Measurements from ENCODE around the gene PCDHGA7.
"Not testable (repeated sequence)": the region's sequence is repeated elsewhere in the genome, so short reads cannot be mapped to it uniquely, and the experiment has no call there.

The PCDHGA7 gene

GRCh38 chr5:141382469-141383294 is at the start of gene PCDHGA7:
Gene PCDHGA7, plus strand, starts transcription at chr5:141382742. Its CDS starts 158 bp downstream, at chr5:141382900.
- H3K9me3 ChIP-seq (ENCODE audit: control insufficient read depth, insufficient read depth, low read length): no peaks in the 10 kb centered on the region; the same call in 1 of the 2 replicates
- H3K36me3 ChIP-seq (ENCODE audit: insufficient read depth, low read length): no peaks in the 10 kb centered on the region

GRCh38 chr5:141338538-141339306 is 43.8 kb upstream of the PCDHGA7 start, which contains the start of gene PCDHGA2:
Gene PCDHGA2, plus strand, starts transcription at chr5:141338760.
- H3K36me3 ChIP-seq (ENCODE audit: insufficient read depth, low read length): no peaks in the 10 kb centered on the region; the same call in 1 of the 2 replicates
- no peak within 1 kb of the TSS for H3K9ac ChIP-seq (ENCODE audit: low read depth, low read length)
- H3K4me1 ChIP-seq (ENCODE audit: insufficient read depth, low read length): no peaks in the 10 kb centered on the region
- peaks cover 4% of the 10 kb centered on the region; the same call in 1 of the 2 replicates for H3K9me3 ChIP-seq (ENCODE audit: control insufficient read depth, insufficient read depth, low read length)

More at GRCh38 chr5:141382469-141383294, at the start of gene PCDHGA7:
- Histone ChIP-seq H3K4me1 (ENCODE audit: insufficient read depth, low read length) (no peaks in the 10 kb centered on the region), H3K9ac (ENCODE audit: low read depth, low read length) (no peak within 1 kb of the TSS)

GRCh38 chr5:141340781-141341354 is 41.7 kb upstream of the PCDHGA7 start:
- H3K9me3 ChIP-seq (ENCODE audit: control insufficient read depth, insufficient read depth, low read length); H3K36me3 ChIP-seq (ENCODE audit: insufficient read depth, low read length); H3K4me1 ChIP-seq (ENCODE audit: insufficient read depth, low read length); H3K9ac ChIP-seq (ENCODE audit: low read depth, low read length): not testable (repeated sequence)

- Histone ChIP-seq H3K9me3 (ENCODE audit: control insufficient read depth, insufficient read depth, low read length) (peaks cover 6% of the 10 kb centered on the region; the same call in 1 of the 2 replicates), H3K4me1 (ENCODE audit: insufficient read depth, low read length) (no peaks in the 10 kb centered on the region), H3K36me3 (ENCODE audit: insufficient read depth, low read length) (no peaks in the 10 kb centered on the region), H3K9ac (ENCODE audit: low read depth, low read length) (no peak overlapping the region)
These were observed 39.8 kb upstream of the PCDHGA7 start for GRCh38 chr5:141342773-141343172.

- peaks cover 6% of the 10 kb centered on the region; the same call in 1 of the 2 replicates for H3K9me3 ChIP-seq (ENCODE audit: control insufficient read depth, insufficient read depth, low read length)
- H3K36me3 ChIP-seq (ENCODE audit: insufficient read depth, low read length): no peaks in the 10 kb centered on the region
- H3K4me1 ChIP-seq (ENCODE audit: insufficient read depth, low read length): no peaks in the 10 kb centered on the region
- no peak within 1 kb of the TSS for H3K9ac ChIP-seq (ENCODE audit: low read depth, low read length)
These were observed 39.1 kb upstream of the PCDHGA7 start, which contains the start of gene PCDHGA3 for GRCh38 chr5:141343242-141343952. Gene PCDHGA3, plus strand, starts transcription at chr5:141343829. Its CDS starts 205 bp downstream, at chr5:141344034.

- no peaks in the 10 kb centered on the region for H3K4me1 ChIP-seq (ENCODE audit: insufficient read depth, low read length)
- peaks cover 6% of the 10 kb centered on the region; the same call in 1 of the 2 replicates for H3K9me3 ChIP-seq (ENCODE audit: control insufficient read depth, insufficient read depth, low read length)
- H3K36me3 ChIP-seq (ENCODE audit: insufficient read depth, low read length): no peaks in the 10 kb centered on the region
- H3K9ac ChIP-seq (ENCODE audit: low read depth, low read length): no peak overlapping the region
These were observed 38.5 kb upstream of the PCDHGA7 start for GRCh38 chr5:141343953-141344463.

GRCh38 chr5:141345327-141345726 is 37.2 kb upstream of the PCDHGA7 start:
- no peaks in the 10 kb centered on the region for H3K36me3 ChIP-seq (ENCODE audit: insufficient read depth, low read length)
- H3K4me1 ChIP-seq (ENCODE audit: insufficient read depth, low read length): no peaks in the 10 kb centered on the region
- H3K9me3 ChIP-seq (ENCODE audit: control insufficient read depth, insufficient read depth, low read length): peaks cover 2% of the 10 kb centered on the region; the same call in 1 of the 2 replicates
- no peak overlapping the region for H3K9ac ChIP-seq (ENCODE audit: low read depth, low read length)

- not testable (repeated sequence) for H3K9me3 ChIP-seq (ENCODE audit: control insufficient read depth, insufficient read depth, low read length); H3K36me3 ChIP-seq (ENCODE audit: insufficient read depth, low read length); H3K4me1 ChIP-seq (ENCODE audit: insufficient read depth, low read length); H3K9ac ChIP-seq (ENCODE audit: low read depth, low read length)
These were observed 36.5 kb upstream of the PCDHGA7 start for GRCh38 chr5:141346017-141346416.

- Histone ChIP-seq H3K9me3 (ENCODE audit: control insufficient read depth, insufficient read depth, low read length) (peaks cover 2% of the 10 kb centered on the region; the same call in 1 of the 2 replicates), H3K9ac (ENCODE audit: low read depth, low read length) (peak within 1 kb of the TSS; percentile 32; the same call in 1 of the 2 replicates), H3K4me1 (ENCODE audit: insufficient read depth, low read length) (no peaks in the 10 kb centered on the region), H3K36me3 (ENCODE audit: insufficient read depth, low read length) (no peaks in the 10 kb centered on the region; the same call in 1 of the 2 replicates)
These were observed 32.5 kb upstream of the PCDHGA7 start, which contains the start of gene PCDHGB1 for GRCh38 chr5:141349917-141350619. Gene PCDHGB1, plus strand, starts transcription at chr5:141350099. Its CDS starts 162 bp downstream, at chr5:141350261.

GRCh38 chr5:141351591-141351990 is 31.0 kb upstream of the PCDHGA7 start:
- H3K9me3 ChIP-seq (ENCODE audit: control insufficient read depth, insufficient read depth, low read length): no peaks in the 10 kb centered on the region
- no peaks in the 10 kb centered on the region; the same call in 1 of the 2 replicates for H3K36me3 ChIP-seq (ENCODE audit: insufficient read depth, low read length)
- H3K4me1 ChIP-seq (ENCODE audit: insufficient read depth, low read length): no peaks in the 10 kb centered on the region
- H3K9ac ChIP-seq (ENCODE audit: low read depth, low read length): no peak overlapping the region

- H3K9ac ChIP-seq (ENCODE audit: low read depth, low read length): no peak within 1 kb of the TSS
- H3K4me1 ChIP-seq (ENCODE audit: insufficient read depth, low read length): no peaks in the 10 kb centered on the region
- H3K36me3 ChIP-seq (ENCODE audit: insufficient read depth, low read length): no peaks in the 10 kb centered on the region; the same call in 1 of the 2 replicates
- 0 out of 2 replicates have a peak, but pooled peaks cover under 1% of the 10 kb centered on the region for H3K9me3 ChIP-seq (ENCODE audit: control insufficient read depth, insufficient read depth, low read length)
These were observed 27.6 kb upstream of the PCDHGA7 start, which contains the start of gene PCDHGA4 for GRCh38 chr5:141354900-141355469. Gene PCDHGA4, plus strand, starts transcription at chr5:141355021. Its CDS starts 87 bp downstream, at chr5:141355108.

GRCh38 chr5:141355641-141356040 is 26.9 kb upstream of the PCDHGA7 start:
- Histone ChIP-seq H3K9ac (ENCODE audit: low read depth, low read length) (no peak overlapping the region), H3K4me1 (ENCODE audit: insufficient read depth, low read length) (no peaks in the 10 kb centered on the region), H3K36me3 (ENCODE audit: insufficient read depth, low read length) (no peaks in the 10 kb centered on the region; the same call in 1 of the 2 replicates), H3K9me3 (ENCODE audit: control insufficient read depth, insufficient read depth, low read length) (peaks cover 6% of the 10 kb centered on the region; the same call in 1 of the 2 replicates)
